NCI-H524 treated with DMSO at 0.1 percent for 48 hours (cell line): ENCODE measurements around the gene OR9A4.

ENCODE experiments used
- DNase-seq: peaks from one replicate; lab custom pipeline; 2025; lab: John Stamatoyannopoulos, UW

OR9A4 gene

GRCh38 chr7:141949021-141949420, 32.8 kb downstream of the OR9A4 start:
- DNase-seq, result no peak

- DNase-seq, result no peak
Measured at GRCh38 chr7:141949451-141949850, 33.3 kb downstream of the OR9A4 start.

- no peak for DNase-seq
Measured at GRCh38 chr7:141949911-141950310, 33.7 kb downstream of the OR9A4 start.

- no peak for DNase-seq
Measured at GRCh38 chr7:141950806-141951205, 34.6 kb downstream of the OR9A4 start.

- DNase-seq, result no peak
Measured at GRCh38 chr7:141952461-141952860, 36.3 kb downstream of the OR9A4 start.

GRCh38 chr7:141954334-141954733, 38.1 kb downstream of the OR9A4 start:
- no peak for DNase-seq

- no peak for DNase-seq
Measured at GRCh38 chr7:141956084-141956483, 39.9 kb downstream of the OR9A4 start.

- DNase-seq, result no peak
Measured at GRCh38 chr7:141960687-141961422, 44.7 kb downstream of the OR9A4 start.
